Activated CD8-positive, alpha-beta T cell treated with anti-CD3 and anti-CD28 coated beads for 36 hours (primary cell): ENCODE data around the gene SDHB. TPM values are rescaled to one million over a fixed set of nuclear protein-coding genes. Genes with fewer than 3 reads are reported as not detected.

ENCODE experiments used
- ATAC-seq: fragments of 200-7000 bp; cut with Tn5 transposase; one replicate; pipeline ENCODE4 v1.10.0; 2021; ENCODE audit warnings: mild to moderate bottlenecking, moderate library complexity
- CTCF ChIA-PET: fragments of 350-600 bp; sonication (Branson Sonifier 250); formaldehyde crosslinking; loops from one replicate; lab custom pipeline; 2021; ENCODE audit warnings: antibody characterized with exemption; lab: Charles Lee
- POLR2A ChIA-PET: fragments of 350-600 bp; sonication (Branson Sonifier 250); formaldehyde crosslinking; loops from one replicate; lab custom pipeline; 2021; ENCODE audit warnings: antibody characterized with exemption; lab: Charles Lee
- DNase-seq: peaks from one replicate; pipeline ENCODE4 v3.0.0-alpha.2; 2020
- H3K27ac Mint-ChIP-seq: one replicate; pipeline ENCODE4 v1.8.0; 2021; ENCODE audit warnings: mild to moderate bottlenecking, mixed read lengths
- H3K27me3 Mint-ChIP-seq: one replicate; pipeline ENCODE4 v1.8.0; 2021; ENCODE audit warnings: mixed read lengths
- H3K36me3 Mint-ChIP-seq: one replicate; pipeline ENCODE4 v1.8.0; 2021; ENCODE audit warnings: low read depth, mixed read lengths
- H3K4me1 Mint-ChIP-seq: one replicate; pipeline ENCODE4 v1.8.0; 2021; ENCODE audit warnings: low read depth, mixed read lengths
- H3K4me3 Mint-ChIP-seq: one replicate; pipeline ENCODE4 v1.8.0; 2021; ENCODE audit warnings: mild to moderate bottlenecking, moderate library complexity, mixed read lengths
- H3K9me3 Mint-ChIP-seq: one replicate; pipeline ENCODE4 v1.8.0; 2021; ENCODE audit warnings: mixed read lengths
- CTCF ChIP-seq: fragments of 200-600 bp; IDR thresholded peaks from one replicate; pipeline ENCODE4 v1.8.0; 2022; ENCODE audit warnings: antibody characterized with exemption, mild to moderate bottlenecking
- intact Hi-C: fragments of 100-400 bp; cut with micrococcal nuclease; formaldehyde crosslinking; loops from one replicate; pipeline ENCODE4 v1.10.0; 2022
- total RNA-seq, 2 experiments: library from RNA; stranded (reverse); gene quantifications; one replicate each; pipeline ENCODE4 v1.2.3, GENCODE V29; 2021

Gene SDHB
- total RNA-seq, 2 experiments from 2014 or later = 135 to 148 TPM

DNA sequence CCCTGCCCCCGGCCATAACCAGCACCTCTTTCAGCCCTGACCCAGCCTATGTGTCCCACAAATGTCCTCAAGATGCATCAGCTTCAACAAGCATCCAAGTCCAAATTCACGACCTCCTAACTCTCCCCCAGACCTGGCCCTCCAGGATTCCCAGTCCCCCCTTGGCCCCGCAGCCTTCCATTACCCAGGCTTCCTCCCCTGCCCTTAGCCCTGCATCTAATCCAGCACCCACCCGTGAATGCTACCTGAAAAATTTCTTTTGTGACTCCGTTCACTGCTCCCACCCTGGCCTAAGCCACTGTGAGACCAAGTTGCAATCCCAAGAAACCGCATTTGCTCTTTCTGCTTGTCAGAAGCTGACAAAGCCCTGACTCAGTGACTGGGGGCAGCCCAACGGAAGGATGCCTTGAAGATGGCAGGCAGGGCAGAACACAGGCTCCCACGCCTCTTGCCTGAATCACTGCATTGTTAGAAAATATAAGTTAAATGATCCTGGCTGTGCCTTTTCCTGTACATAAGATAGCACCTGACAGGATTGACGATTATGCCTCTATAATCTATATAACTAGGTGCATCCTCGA, 72.5 kb downstream of the SDHB start:
- peaks cover 4% of the 10 kb centered on the region for H3K4me1 Mint-ChIP-seq
- peaks cover 5% of the 10 kb centered on the region for H3K36me3 Mint-ChIP-seq
- DNase-seq (no peak), ATAC-seq (no peak)
- TF ChIP-seq CTCF = no peak
- POLR2A ChIA-PET = interaction anchor here (0.5 to 0.8 kb wide), 2 partner anchors 35 to 44 kb away, joined by 3 to 5 read pairs; no protein-coding TSS in a partner anchor
- intact Hi-C loops = no loop called here
- H3K27me3 Mint-ChIP-seq = peaks cover 20% of the 10 kb centered on the region
- H3K27ac Mint-ChIP-seq = no peak overlapping the region
- no peak overlapping the region for H3K4me3 Mint-ChIP-seq
- CTCF ChIA-PET = no interaction called here
- no peaks in the 10 kb centered on the region for H3K9me3 Mint-ChIP-seq

DNA sequence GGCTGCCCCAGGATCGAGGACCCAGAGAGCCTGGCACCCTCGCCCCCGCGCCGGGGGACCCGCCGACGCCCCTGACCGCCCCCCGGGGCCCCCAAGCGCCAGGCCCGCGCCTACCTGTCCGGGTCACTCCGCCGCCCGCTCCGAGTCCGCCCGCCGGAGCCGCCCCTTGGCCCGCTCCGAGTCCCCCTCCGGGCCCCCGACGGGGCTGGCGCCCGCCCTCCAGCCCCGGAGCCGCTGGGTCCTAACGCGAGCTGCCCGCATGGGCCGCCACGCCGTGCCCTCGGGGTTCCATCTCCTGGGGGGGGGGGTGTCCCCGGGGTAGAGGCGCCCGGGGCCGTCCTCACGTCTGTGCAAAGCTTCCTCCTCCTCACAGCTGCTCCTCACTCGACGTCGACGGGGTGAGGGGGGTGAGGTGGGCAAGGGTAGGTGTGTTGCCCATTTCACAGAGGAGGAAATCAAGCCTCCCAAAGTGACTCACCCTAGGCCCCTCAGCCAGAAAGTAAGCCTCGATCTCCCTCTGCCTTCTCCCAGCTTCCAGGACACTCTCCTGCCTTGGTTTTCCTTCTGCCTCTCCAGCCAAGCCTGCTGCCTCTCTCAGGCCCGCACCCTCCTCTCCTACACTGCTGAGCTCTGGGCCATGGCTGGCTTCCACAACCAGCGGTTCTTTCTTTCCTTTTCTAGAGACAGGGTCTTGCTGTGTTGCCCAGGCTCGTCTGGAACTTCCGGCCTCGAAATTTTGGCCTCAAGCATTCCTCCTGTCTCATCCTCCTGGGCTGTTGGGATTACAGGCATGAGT, 73.2 kb downstream of the SDHB start, which contains the start of gene MFAP2:
TSS of gene MFAP2 (minus strand) at position 148 of the 796 bp plus-strand sequence. CDS start 2,347 bp downstream, outside the sequence.
- intact Hi-C loops = no loop called here
- Mint-ChIP-seq H3K4me3 (peak within 1 kb of the TSS; percentile 16), H3K36me3 (peaks cover 1% of the 10 kb centered on the region), H3K27ac (no peak within 1 kb of the TSS), H3K9me3 (no peaks in the 10 kb centered on the region), H3K27me3 (peaks cover 20% of the 10 kb centered on the region), H3K4me1 (peaks cover 4% of the 10 kb centered on the region)
- no peak for TF ChIP-seq CTCF
- DNase-seq (no peak), ATAC-seq (peak; percentile 32)
- CTCF ChIA-PET = interaction anchor here (1.6 kb wide), 1 partner anchor 29 kb away, joined by 5 read pairs; no protein-coding TSS in a partner anchor
- POLR2A ChIA-PET = interaction anchor here (0.8 kb wide), 1 partner anchor 36 kb away, joined by 3 read pairs; no protein-coding TSS in a partner anchor

GRCh38 chr1:16979475-16980327, 74.1 kb downstream of the SDHB start:
- Mint-ChIP-seq H3K27ac (no peak overlapping the region), H3K9me3 (no peaks in the 10 kb centered on the region), H3K36me3 (no peaks in the 10 kb centered on the region), H3K27me3 (peaks cover 20% of the 10 kb centered on the region), H3K4me3 (no peak overlapping the region), H3K4me1 (peaks cover 4% of the 10 kb centered on the region)
- intact Hi-C loops = no loop called here
- DNase-seq (no peak), ATAC-seq (no peak)
- TF ChIP-seq CTCF = no peak
- POLR2A ChIA-PET = no interaction called here
- CTCF ChIA-PET = interaction anchor here (1.6 kb wide), 2 partner anchors 19 to 28 kb away, joined by 5 read pairs; no protein-coding TSS in a partner anchor

- Mint-ChIP-seq H3K4me1 (peaks cover 4% of the 10 kb centered on the region), H3K4me3 (no peak overlapping the region), H3K36me3 (no peaks in the 10 kb centered on the region), H3K27ac (no peak overlapping the region), H3K27me3 (peaks cover 20% of the 10 kb centered on the region), H3K9me3 (no peaks in the 10 kb centered on the region)
- no peak for DNase-seq
- ATAC-seq = no peak
- POLR2A ChIA-PET = interaction anchor here (1.0 kb wide), 1 partner anchor 11 kb away, joined by 3 read pairs; no protein-coding TSS in a partner anchor
- no peak for TF ChIP-seq CTCF
- CTCF ChIA-PET = interaction anchor here (1.6 kb wide), 1 partner anchor 18 kb away, joined by 5 read pairs; no protein-coding TSS in a partner anchor
- intact Hi-C loops = no loop called here
Observed at GRCh38 chr1:16978567-16979474, 75.0 kb downstream of the SDHB start.
